ENCODE data around the gene PDLIM3. TPM values are rescaled to one million over a fixed set of nuclear protein-coding genes. Genes with fewer than 3 reads are reported as not detected.

The PDLIM3 gene
- 1 to 10 TPM; 3.7 to 7.3 (median 6.1) TPM for polyA plus RNA-seq (ENCODE audit: insufficient read length in 3 of 3)
- long read RNA-seq, donor 1 = 0 reads
- long read RNA-seq, donor 2, partial matches to known transcripts = 0 of 2 reads
- long read RNA-seq, donor 2, other reads (novel, unspliced or antisense) = 0 of 2 reads
- long read RNA-seq, donor 3, partial matches to known transcripts = 0 of 3 reads
- long read RNA-seq, donor 3, other reads (novel, unspliced or antisense) = 0 of 3 reads
- long read RNA-seq, donor 4, partial matches to known transcripts = 0 of 2 reads
- long read RNA-seq, donor 4, other reads (novel, unspliced or antisense) = 0 of 2 reads
- long read RNA-seq, donor 5 = 0 reads
- long read RNA-seq, donor 6, partial matches to known transcripts = 0 of 1 reads
- long read RNA-seq, donor 6, other reads (novel, unspliced or antisense) = 0 of 1 reads
- long read RNA-seq, donor 7, partial matches to known transcripts = 0 of 1 reads
- long read RNA-seq, donor 7, other reads (novel, unspliced or antisense) = 0 of 1 reads
- long read RNA-seq, donor 8 = 0 reads
- long read RNA-seq, donor 9 = 0 reads
- long read RNA-seq, donor 10, partial matches to known transcripts = 0 of 3 reads
- long read RNA-seq, donor 10, other reads (novel, unspliced or antisense) = 0 of 3 reads
- long read RNA-seq, donor 11, partial matches to known transcripts = 0 of 2 reads
- long read RNA-seq, donor 11, other reads (novel, unspliced or antisense) = 0 of 2 reads
- long read RNA-seq, donor 12 = 0 reads
- long read RNA-seq, donor 13 = 0 reads
- long read RNA-seq, donor 14, partial matches to known transcripts = 0 of 1 reads
- long read RNA-seq, donor 14, other reads (novel, unspliced or antisense) = 0 of 1 reads
- long read RNA-seq, donor 15 = 0 reads
- long read RNA-seq, donor 16, partial matches to known transcripts = 0 of 2 reads
- long read RNA-seq, donor 16, other reads (novel, unspliced or antisense) = 0 of 2 reads

- peak in 4 of 11 donors; percentile 31 to 64 (median 57) for DNase-seq (ENCODE audit: extremely low read depth in 1 of 11, low read depth in 9 of 11, low spot score in 4 of 11)
These were observed at the start of gene PDLIM3 for GRCh38 chr4:185534866-185535611. PDLIM3 (minus strand) TSS chr4:185535507; CDS start chr4:185535434, 73 bp downstream.

GRCh38 chr4:185583813-185584212, 48.5 kb upstream of the PDLIM3 start:
- no peak for DNase-seq (ENCODE audit: extremely low read depth in 1 of 11, low read depth in 9 of 11, low spot score in 4 of 11)

- DNase-seq (ENCODE audit: extremely low read depth in 1 of 11, low read depth in 9 of 11, low spot score in 4 of 11) = no peak
These were observed 47.5 kb upstream of the PDLIM3 start for GRCh38 chr4:185582651-185583400.

- no peak for DNase-seq (ENCODE audit: extremely low read depth in 1 of 11, low read depth in 9 of 11, low spot score in 4 of 11)
These were observed 45.4 kb upstream of the PDLIM3 start for GRCh38 chr4:185580699-185581098.

- no peak for DNase-seq (ENCODE audit: extremely low read depth in 1 of 11, low read depth in 9 of 11, low spot score in 4 of 11)
These were observed 43.0 kb upstream of the PDLIM3 start for GRCh38 chr4:185578284-185578683.

- no peak for DNase-seq (ENCODE audit: extremely low read depth in 1 of 11, low read depth in 9 of 11, low spot score in 4 of 11)
These were observed 41.9 kb upstream of the PDLIM3 start for GRCh38 chr4:185576962-185577950.

- no peak for DNase-seq (ENCODE audit: extremely low read depth in 1 of 11, low read depth in 9 of 11, low spot score in 4 of 11)
These were observed 41.1 kb upstream of the PDLIM3 start for GRCh38 chr4:185576314-185576961.

GRCh38 chr4:185573651-185574199, 38.4 kb upstream of the PDLIM3 start:
- no peak for DNase-seq (ENCODE audit: extremely low read depth in 1 of 11, low read depth in 9 of 11, low spot score in 4 of 11)

GRCh38 chr4:185570727-185571126, 35.4 kb upstream of the PDLIM3 start:
- DNase-seq (ENCODE audit: extremely low read depth in 1 of 11, low read depth in 9 of 11, low spot score in 4 of 11) = no peak

- DNase-seq (ENCODE audit: extremely low read depth in 1 of 11, low read depth in 9 of 11, low spot score in 4 of 11) = no peak
These were observed 32.4 kb upstream of the PDLIM3 start for GRCh38 chr4:185567381-185568376.

GRCh38 chr4:185566972-185567371, 31.7 kb upstream of the PDLIM3 start:
- DNase-seq (ENCODE audit: extremely low read depth in 1 of 11, low read depth in 9 of 11, low spot score in 4 of 11) = no peak

GRCh38 chr4:185566425-185566824, 31.1 kb upstream of the PDLIM3 start:
- no peak for DNase-seq (ENCODE audit: extremely low read depth in 1 of 11, low read depth in 9 of 11, low spot score in 4 of 11)

GRCh38 chr4:185565696-185566095, 30.4 kb upstream of the PDLIM3 start:
- no peak for DNase-seq (ENCODE audit: extremely low read depth in 1 of 11, low read depth in 9 of 11, low spot score in 4 of 11)

- no peak for DNase-seq (ENCODE audit: extremely low read depth in 1 of 11, low read depth in 9 of 11, low spot score in 4 of 11)
These were observed 29.0 kb upstream of the PDLIM3 start for GRCh38 chr4:185564349-185564748.

GRCh38 chr4:185562531-185562930, 27.2 kb upstream of the PDLIM3 start:
- DNase-seq (ENCODE audit: extremely low read depth in 1 of 11, low read depth in 9 of 11, low spot score in 4 of 11) = no peak
